ENCODE results near the gene DDX31.

DDX31 gene

DNA sequence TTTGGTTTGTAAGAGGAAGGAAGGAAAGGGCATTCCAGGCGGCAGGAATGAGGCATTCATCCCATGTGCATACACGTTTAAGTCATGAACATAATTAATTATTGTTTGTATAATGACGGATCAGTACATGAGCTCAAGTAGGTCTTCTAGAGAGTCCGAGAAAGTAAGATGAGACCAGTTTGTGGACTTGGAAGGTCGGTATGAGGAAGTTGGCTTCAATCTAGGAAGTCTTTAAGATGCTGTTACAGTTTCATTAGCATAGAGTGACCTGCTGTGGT is 2.6 kb upstream of the DDX31 start:
- peak; percentile 26 for DNase-seq (ENCODE audit: low read depth)
- peak overlapping the region; percentile 86 for H3K4me3 ChIP-seq (ENCODE audit: low read depth, low read length)
- no peak for TF ChIP-seq MYC (IDR thresholded peaks at IDR 0.05; ENCODE audit: low read depth, low read length)

DNA sequence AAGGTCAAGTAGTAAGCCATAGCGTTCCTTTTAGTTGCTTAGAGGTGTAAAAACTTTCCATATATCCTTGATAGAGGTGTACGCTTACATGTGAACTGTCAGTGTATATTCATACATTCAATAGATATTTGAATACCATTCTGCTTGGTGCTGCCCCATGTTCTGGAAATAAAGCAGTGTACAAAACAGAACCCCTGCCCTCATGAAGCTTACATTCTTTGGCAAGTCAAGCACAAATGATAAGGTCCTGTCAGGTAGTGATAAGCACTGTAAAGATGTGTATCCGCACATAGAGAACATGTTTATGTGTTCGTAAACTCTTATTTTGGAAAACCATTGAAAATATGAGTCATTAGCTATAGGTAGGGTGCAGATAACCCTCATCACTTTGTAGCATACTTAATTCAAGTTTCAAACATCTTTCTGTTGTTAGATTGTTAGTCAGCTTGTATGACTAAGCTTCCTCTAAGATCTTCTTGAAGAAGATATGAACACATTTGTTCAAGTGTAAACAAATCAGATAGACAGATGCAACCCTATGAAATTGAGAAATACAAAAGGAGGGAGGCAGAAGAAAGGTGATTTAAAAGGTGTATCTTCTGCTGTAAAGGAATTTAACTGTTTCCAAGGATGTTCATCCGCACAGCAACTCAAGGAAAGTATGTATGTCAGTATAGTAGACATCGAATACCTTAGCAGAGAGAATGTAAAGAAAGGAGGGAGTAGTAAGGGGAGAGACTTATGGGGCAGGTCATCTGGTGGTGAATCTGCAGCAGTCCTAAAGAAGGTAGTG is 2.0 kb upstream of the DDX31 start:
- peak; percentile 12 for DNase-seq (ENCODE audit: low read depth)
- TF ChIP-seq POLR2A (IDR thresholded peaks at IDR 0.05; ENCODE audit: extremely low read depth, insufficient read length), result no peak
- TF ChIP-seq MYC (IDR thresholded peaks at IDR 0.05; ENCODE audit: low read depth, low read length), result no peak
- TF ChIP-seq CTCF (IDR thresholded peaks at IDR 0.05; ENCODE audit: low read depth, low read length), result no peak
- no peak for TF ChIP-seq MAX (IDR thresholded peaks at IDR 0.05; ENCODE audit: low read depth, low read length)
- peak overlapping the region; percentile 86 for H3K4me3 ChIP-seq (ENCODE audit: low read depth, low read length)

- TF ChIP-seq MYC (IDR thresholded peaks at IDR 0.05; ENCODE audit: low read depth, low read length) (no peak; the same call in 1 of the 2 replicates), POLR2A (IDR thresholded peaks at IDR 0.05; ENCODE audit: extremely low read depth, insufficient read length) (peak; percentile 41), CTCF (IDR thresholded peaks at IDR 0.05; ENCODE audit: low read depth, low read length) (no peak), MAX (IDR thresholded peaks at IDR 0.05; ENCODE audit: low read depth, low read length) (no peak)
- peak; percentile 54 for DNase-seq (ENCODE audit: low read depth)
- H3K4me3 ChIP-seq (ENCODE audit: low read depth, low read length), result peak within 1 kb of the TSS; percentile 86
These were observed 941 bp upstream of the DDX31 start, which contains the start of gene GTF3C4 for GRCh38 chr9:132670457-132671391. GTF3C4 (plus strand) TSS chr9:132670464; CDS start chr9:132670599, 135 bp downstream.

- peak overlapping the region; percentile 86 for H3K4me3 ChIP-seq (ENCODE audit: low read depth, low read length)
- peak; percentile 74 for DNase-seq (ENCODE audit: low read depth)
- TF ChIP-seq POLR2A (IDR thresholded peaks at IDR 0.05; ENCODE audit: extremely low read depth, insufficient read length) (no peak), CTCF (IDR thresholded peaks at IDR 0.05; ENCODE audit: low read depth, low read length) (no peak), MAX (IDR thresholded peaks at IDR 0.05; ENCODE audit: low read depth, low read length) (no peak; the same call in none of the 2 replicates), MYC (IDR thresholded peaks at IDR 0.05; ENCODE audit: low read depth, low read length) (peak; percentile 22; the same call in 1 of the 2 replicates)
These were observed 475 bp downstream of the DDX31 start for GRCh38 chr9:132669319-132669697.

GRCh38 chr9:132663851-132664250 is 5.9 kb downstream of the DDX31 start:
- DNase-seq (ENCODE audit: low read depth), result no peak
- TF ChIP-seq MAX (IDR thresholded peaks at IDR 0.05; ENCODE audit: low read depth, low read length), result no peak
- no peak for TF ChIP-seq POLR2A (IDR thresholded peaks at IDR 0.05; ENCODE audit: extremely low read depth, insufficient read length)
- no peak for TF ChIP-seq CTCF (IDR thresholded peaks at IDR 0.05; ENCODE audit: low read depth, low read length)
- no peak for TF ChIP-seq MYC (IDR thresholded peaks at IDR 0.05; ENCODE audit: low read depth, low read length)
- H3K4me3 ChIP-seq (ENCODE audit: low read depth, low read length), result no peak overlapping the region

DNA sequence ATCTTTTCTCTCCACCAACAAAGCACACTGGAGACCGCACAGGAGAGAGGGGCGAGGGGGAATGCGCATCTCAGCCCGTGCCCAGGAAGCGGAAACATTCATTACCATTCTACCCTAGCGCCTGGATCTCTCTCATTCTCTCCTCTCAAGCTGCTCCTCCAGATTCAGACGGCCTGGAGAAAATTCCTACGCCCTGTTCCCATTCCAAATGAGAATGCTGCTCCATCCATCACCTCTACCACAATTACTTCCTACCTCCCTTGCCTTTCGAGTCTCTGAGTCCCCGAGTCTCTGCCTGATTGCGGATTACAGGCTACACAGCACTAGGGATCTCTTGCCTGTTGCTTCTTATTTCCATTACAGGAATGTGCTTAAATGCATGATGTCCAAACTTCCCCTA is 6.7 kb downstream of the DDX31 start:
- TF ChIP-seq MAX (IDR thresholded peaks at IDR 0.05; ENCODE audit: low read depth, low read length), result no peak
- no peak for TF ChIP-seq MYC (IDR thresholded peaks at IDR 0.05; ENCODE audit: low read depth, low read length)
- no peak for TF ChIP-seq CTCF (IDR thresholded peaks at IDR 0.05; ENCODE audit: low read depth, low read length)
- no peak for TF ChIP-seq POLR2A (IDR thresholded peaks at IDR 0.05; ENCODE audit: extremely low read depth, insufficient read length)
- H3K4me3 ChIP-seq (ENCODE audit: low read depth, low read length), result no peak overlapping the region
- no peak for DNase-seq (ENCODE audit: low read depth)

Data from NB4 (cell line).